Measurements from ENCODE around the gene APOC1. TPM values are rescaled to one million over a fixed set of nuclear protein-coding genes. Genes with fewer than 3 reads are reported as not detected.

APOC1 gene
- total and polyA plus RNA-seq, 2 experiments from 2014 or later, result 20.1 to 27.1 TPM

GRCh38 chr19:44897835-44898234, 16.6 kb upstream of the APOC1 start:
- TF ChIP-seq CTCF (IDR thresholded peaks at IDR 0.05; ENCODE audit: low read depth, low read length), result no peak
- H3K4me3 ChIP-seq, result no peak overlapping the region
- no peaks in the 10 kb centered on the region for H3K27me3 ChIP-seq
- peaks cover 46% of the 10 kb centered on the region for H3K36me3 ChIP-seq
- H3K27ac ChIP-seq, result no peak overlapping the region
- H3K4me1 ChIP-seq (ENCODE audit: low read depth), result no peaks in the 10 kb centered on the region
- no peaks in the 10 kb centered on the region for H3K9me3 ChIP-seq (ENCODE audit: low read depth)
- no peak for DNase-seq (ENCODE audit: low read depth in 1 of 2, low spot score in 1 of 2)

- no peak for TF ChIP-seq CTCF (IDR thresholded peaks at IDR 0.05; ENCODE audit: low read depth, low read length)
- Histone ChIP-seq H3K27ac (no peak overlapping the region), H3K4me1 (ENCODE audit: low read depth) (no peaks in the 10 kb centered on the region), H3K27me3 (no peaks in the 10 kb centered on the region), H3K9me3 (ENCODE audit: low read depth) (no peaks in the 10 kb centered on the region), H3K36me3 (peaks cover 26% of the 10 kb centered on the region), H3K4me3 (no peak overlapping the region)
- DNase-seq (ENCODE audit: low read depth in 1 of 2, low spot score in 1 of 2), result no peak
These were observed 13.8 kb upstream of the APOC1 start for GRCh38 chr19:44900328-44901244.

GRCh38 chr19:44903216-44903601, 11.2 kb upstream of the APOC1 start:
- no peak overlapping the region for H3K27ac ChIP-seq
- peaks cover 10% of the 10 kb centered on the region for H3K36me3 ChIP-seq
- no peaks in the 10 kb centered on the region for H3K9me3 ChIP-seq (ENCODE audit: low read depth)
- no peaks in the 10 kb centered on the region for H3K27me3 ChIP-seq
- no peak for TF ChIP-seq CTCF (IDR thresholded peaks at IDR 0.05; ENCODE audit: low read depth, low read length)
- no peak overlapping the region for H3K4me3 ChIP-seq
- no peaks in the 10 kb centered on the region for H3K4me1 ChIP-seq (ENCODE audit: low read depth)
- no peak for DNase-seq (ENCODE audit: low read depth in 1 of 2, low spot score in 1 of 2)

GRCh38 chr19:44903602-44904425, 10.6 kb upstream of the APOC1 start:
- no peaks in the 10 kb centered on the region for H3K9me3 ChIP-seq (ENCODE audit: low read depth)
- no peaks in the 10 kb centered on the region for H3K27me3 ChIP-seq
- H3K4me3 ChIP-seq, result no peak overlapping the region
- H3K4me1 ChIP-seq (ENCODE audit: low read depth), result no peaks in the 10 kb centered on the region
- peak; percentile 69 to 78 for DNase-seq (ENCODE audit: low read depth in 1 of 2, low spot score in 1 of 2)
- peak; percentile 96 for TF ChIP-seq CTCF (IDR thresholded peaks at IDR 0.05; ENCODE audit: low read depth, low read length)
- peaks cover 10% of the 10 kb centered on the region for H3K36me3 ChIP-seq
- peak overlapping the region; percentile 79 for H3K27ac ChIP-seq

GRCh38 chr19:44904426-44904994, 9.9 kb upstream of the APOC1 start:
- Histone ChIP-seq H3K36me3 (peaks cover 10% of the 10 kb centered on the region), H3K9me3 (ENCODE audit: low read depth) (no peaks in the 10 kb centered on the region)
- no peak for DNase-seq (ENCODE audit: low read depth in 1 of 2, low spot score in 1 of 2)

More at GRCh38 chr19:44904426-44904994, 9.9 kb upstream of the APOC1 start:
- peak overlapping the region; percentile 79 for H3K27ac ChIP-seq
- no peaks in the 10 kb centered on the region for H3K27me3 ChIP-seq
- no peak overlapping the region for H3K4me3 ChIP-seq
- no peaks in the 10 kb centered on the region for H3K4me1 ChIP-seq (ENCODE audit: low read depth)
- peak; percentile 33 for TF ChIP-seq CTCF (IDR thresholded peaks at IDR 0.05; ENCODE audit: low read depth, low read length)
